GM12878 (cell line): ENCODE data around the gene BTBD9. TPM values are rescaled to one million over a fixed set of nuclear protein-coding genes. Genes with fewer than 3 reads are reported as not detected.

ENCODE experiments used
- ATAC-seq: fragments of 200-7000 bp; cut with Tn5 transposase; 3 replicates; pipeline ENCODE4 v1.9.1; 2020; ENCODE audit warnings: mild to moderate bottlenecking, moderate library complexity
- BruUV-seq: library from RNA; stranded (reverse); fragments of 400-500 nt; replicated peaks from 2 replicates; lab custom pipeline; 2021; lab: Mats Ljungman, UMichigan
- CTCF ChIA-PET: fragments of 300-600 bp; sonication (Branson Sonifier 250); formaldehyde crosslinking; extraction: SDS; loops from one replicate; lab custom pipeline; 2021; ENCODE audit warnings: inconsistent platforms; lab: Yijun Ruan, JAX
- POLR2A ChIA-PET: fragments of 350-600 bp; formaldehyde crosslinking; extraction: SDS; loops from one replicate; lab custom pipeline; 2021; ENCODE audit warnings: inconsistent platforms; lab: Charles Lee
- RAD21 ChIA-PET: fragments of 300-600 bp; sonication (Branson Sonifier 250); formaldehyde crosslinking; loops from one replicate; lab custom pipeline; 2023; ENCODE audit warnings: antibody characterized with exemption; ENCODE audit not compliant: unreplicated experiment; lab: Charles Lee
- SMC1A ChIA-PET: fragments of 300-600 bp; sonication (Branson Sonifier 250); formaldehyde crosslinking; loops from one replicate; lab custom pipeline; 2023; ENCODE audit not compliant: unreplicated experiment, uncharacterized antibody; lab: Charles Lee
- DNase-seq: peaks from one replicate; pipeline ENCODE4 v3.0.0-alpha.2; 2011; ENCODE audit warnings: low read depth, low spot score
- FAIRE-seq: peaks from 3 replicates; lab custom pipeline; 2011; peaks lifted over from hg19 to GRCh38; lab: Jason Lieb, UNC
- H2AFZ ChIP-seq: 2 replicates; pipeline ENCODE4 v1.6.0; 2011; ENCODE audit warnings: low read depth, low read length, control low read depth; ENCODE audit not compliant: control insufficient read depth
- H3K27ac ChIP-seq: 2 replicates; pipeline ENCODE4 v1.5.1; 2011; ENCODE audit warnings: control low read depth; ENCODE audit not compliant: control insufficient read depth, insufficient read depth
- H3K27me3 ChIP-seq, 2 experiments: replicated peaks in 1 of 2; 2 replicates each; pipeline versions ENCODE4 v1.6.0 to v1.6.1; 2011; ENCODE audit warnings: low read length in 1 of 2; ENCODE audit not compliant: control insufficient read depth in 2 of 2, insufficient read depth in 2 of 2
- H3K36me3 ChIP-seq, 2 experiments: 2 replicates each; pipeline ENCODE4 v1.5.1; 2011; ENCODE audit warnings: low read length in 1 of 2; ENCODE audit not compliant: control insufficient read depth in 2 of 2, insufficient read depth in 2 of 2
- H3K4me1 ChIP-seq: 2 replicates; pipeline ENCODE4 v1.6.1; 2011; ENCODE audit warnings: mild to moderate bottlenecking, low read length, moderate library complexity, mixed read lengths; ENCODE audit not compliant: control insufficient read depth, insufficient read depth
- H3K4me2 ChIP-seq: 2 replicates; pipeline ENCODE4 v1.6.0; 2011; ENCODE audit warnings: control low read depth; ENCODE audit not compliant: control insufficient read depth, insufficient read depth
- H3K4me3 ChIP-seq: fragments of 200-600 bp; sonication (generic); 2 replicates; pipeline ENCODE4 v1.5.1; 2016
- H3K79me2 ChIP-seq: 2 replicates; pipeline ENCODE4 v1.6.0; 2011; ENCODE audit warnings: low read length; ENCODE audit not compliant: control insufficient read depth, insufficient read depth
- H3K9ac ChIP-seq: 2 replicates; pipeline ENCODE4 v1.8.0; 2011; ENCODE audit warnings: low read length, control low read depth, mixed read lengths; ENCODE audit not compliant: control insufficient read depth, insufficient read depth
- H3K9me3 ChIP-seq: replicated peaks from 3 replicates; pipeline ENCODE4 v1.5.1; 2011; ENCODE audit warnings: mild to moderate bottlenecking, low read length; ENCODE audit not compliant: control insufficient read depth, insufficient read depth
- H4K20me1 ChIP-seq: 2 replicates; pipeline ENCODE4 v1.6.0; 2011; ENCODE audit not compliant: control insufficient read depth, insufficient read depth
- CHD2 ChIP-seq: IDR thresholded peaks from 2 replicates; pipeline ENCODE4 v1.6.1; 2011; ENCODE audit warnings: low read depth, low read length, improper control_type of control experiment, borderline replicate concordance
- HCFC1 ChIP-seq: fragments of 150-350 bp; IDR thresholded peaks from 2 replicates; pipeline ENCODE4 v1.6.1; 2014; ENCODE audit warnings: low read length
- HDGF ChIP-seq: fragments of 450-650 bp; IDR thresholded peaks from 2 replicates; pipeline ENCODE4 v1.6.1; 2016; ENCODE audit warnings: antibody characterized with exemption
- IKZF1 ChIP-seq: fragments of 450-650 bp; conservative IDR thresholded peaks from 2 replicates; pipeline ENCODE4 v1.6.1; 2017; ENCODE audit warnings: antibody characterized with exemption, mild to moderate bottlenecking
- NFYA ChIP-seq: IDR thresholded peaks from 2 replicates; pipeline ENCODE4 v1.6.1; 2011; ENCODE audit warnings: low read depth, mild to moderate bottlenecking, low read length, improper control_type of control experiment, borderline replicate concordance
- POLR2AphosphoS2 ChIP-seq: IDR thresholded peaks from 2 replicates; pipeline ENCODE4 v1.6.1; 2011; ENCODE audit warnings: low read depth, mild to moderate bottlenecking, low read length, improper control_type of control experiment, moderate library complexity
- SIX5 ChIP-seq: IDR thresholded peaks from 2 replicates; pipeline ENCODE4 v1.6.1; 2011; ENCODE audit warnings: mild to moderate bottlenecking, low read depth, low read length, moderate library complexity; ENCODE audit not compliant: severe bottlenecking
- TARDBP ChIP-seq: IDR thresholded peaks from 2 replicates; pipeline ENCODE4 v1.6.1; 2016; ENCODE audit warnings: borderline replicate concordance
- TBL1XR1 ChIP-seq: IDR thresholded peaks from 2 replicates; pipeline ENCODE4 v1.6.1; 2012; ENCODE audit warnings: low read depth, low read length, improper control_type of control experiment
- TCF12 ChIP-seq: IDR thresholded peaks from 2 replicates; pipeline ENCODE4 v1.6.1; 2011; ENCODE audit warnings: low read depth, mild to moderate bottlenecking, low read length
- WGBS: methylation state at CpG from one replicate; pipeline ENCODE4 v1.1.6; 2016; ENCODE audit warnings: low lambda C conversion rate; ENCODE audit not compliant: insufficient replicate concordance, insufficient coverage; ENCODE audit errors: missing lambda C conversion rate; 5-methylcytosine and 5-hydroxymethylcytosine counted together
- in situ Hi-C: fragments of 300-500 bp; cut with MboI; formaldehyde crosslinking; loops from 9 replicates; pipeline ENCODE4 v1.14.3; 2018; ENCODE audit warnings: mixed read lengths
- intact Hi-C: fragments of 100-400 bp; cut with micrococcal nuclease; formaldehyde crosslinking; loops from one replicate; pipeline ENCODE4 v1.14.2; 2022; ENCODE audit not compliant: unreplicated experiment
- polyA plus RNA-seq, 11 experiments: library from polyadenylated mRNA; depleted of rRNA in 4 of 11; unstranded in 6 of 11; stranded (reverse) in 5 of 11; fragments of >200 nt; fragmentation: Nextera tagmentation in 4 of 11; fragmentation: Illumina TruSeq in 1 of 11; extraction: Ambion mirVana in 4 of 11; extraction: Trizol in 1 of 11; gene quantifications; 1 replicate in 1 of 11; 2 replicates in 10 of 11; pipeline versions ENCODE4 v1.2.1 to v1.2.3, GENCODE V29; 2011 to 2016; ENCODE audit warnings: inconsistent platforms in 2 of 11, missing spikeins in 2 of 11, low read depth in 1 of 11
- total RNA-seq, 4 experiments: library from RNA; depleted of rRNA in 3 of 4; stranded (reverse); fragments of >200 nt in 3 of 4; fragmentation: Illumina TruSeq in 1 of 4; extraction: Trizol in 1 of 4; gene quantifications; 2 replicates each; pipeline versions ENCODE4 v1.2.1 to v1.2.3, GENCODE V29; 2013 to 2021
- TF ChIP-seq, protein P1 (sequence below): fragments of 450-650 bp; IDR thresholded peaks from 2 replicates; pipeline ENCODE4 v1.6.1; 2017; ENCODE audit warnings: mild to moderate bottlenecking, moderate library complexity
- TF ChIP-seq, protein P2 (sequence below): IDR thresholded peaks from 2 replicates; pipeline ENCODE4 v1.6.1; 2011; ENCODE audit warnings: low read depth, mild to moderate bottlenecking, low read length, moderate library complexity, borderline replicate concordance; ENCODE audit errors: extremely low read depth
- TF ChIP-seq, protein P3 (sequence below): fragments of 450-650 bp; IDR thresholded peaks from 2 replicates; pipeline ENCODE4 v1.6.1; 2017; ENCODE audit warnings: borderline replicate concordance
- TF ChIP-seq, protein P4 (sequence below): IDR thresholded peaks from 2 replicates; pipeline ENCODE4 v1.6.1; 2011; ENCODE audit warnings: borderline replicate concordance, low read depth, mild to moderate bottlenecking, moderate library complexity, mixed read lengths, low read length; ENCODE audit not compliant: insufficient read depth; ENCODE audit errors: extremely low read length
- TF ChIP-seq, protein P5 (sequence below): fragments of 450-650 bp; IDR thresholded peaks from 2 replicates; pipeline ENCODE4 v1.6.1; 2016; ENCODE audit warnings: mild to moderate bottlenecking

Gene BTBD9
- total and polyA plus RNA-seq, 10 of the 15 experiments (the other 5 are each of a cell fraction or from before 2014, with no cell fraction given), result 0.22 to 8.6 (median 4.6) TPM

DNA sequence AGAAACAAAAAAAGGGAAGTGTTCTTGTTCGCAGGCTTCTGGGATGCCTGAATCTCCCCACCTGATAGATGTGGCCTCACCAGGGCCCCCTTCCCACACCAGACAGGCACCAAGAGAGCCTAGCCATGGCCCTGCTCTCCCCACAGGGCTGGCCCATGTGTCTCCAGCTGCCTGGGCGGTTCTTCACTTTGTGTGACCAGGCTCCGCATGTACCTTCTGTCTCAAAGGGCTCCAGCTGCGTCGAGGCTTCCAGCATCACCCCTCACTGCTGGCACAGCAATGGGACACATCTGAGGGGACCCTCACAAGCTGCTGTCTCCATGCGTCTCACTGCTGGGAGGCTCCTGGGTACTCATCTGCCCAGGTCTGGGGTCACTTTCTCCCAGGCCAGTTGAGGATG lies 457.3 kb downstream of the BTBD9 start:
- Histone ChIP-seq H2AFZ (no peak overlapping the region), H3K4me1 (no peaks in the 10 kb centered on the region), H4K20me1 (no peaks in the 10 kb centered on the region), H3K27ac (no peak overlapping the region), H3K27me3 (no peaks in the 10 kb centered on the region), H3K4me3 (no peak overlapping the region), H3K79me2 (no peaks in the 10 kb centered on the region), H3K36me3 (no peaks in the 10 kb centered on the region), H3K9me3 (no peaks in the 10 kb centered on the region), H3K4me2 (no peak overlapping the region), H3K9ac (no peak overlapping the region)
- DNase-seq (no peak), FAIRE-seq (no peak), ATAC-seq (no peak)
- BruUV-seq, result no TSS peak
- ChIA-PET RAD21 (no interaction called here), POLR2A (no interaction called here), CTCF (no interaction called here), SMC1A (no interaction called here)
- TF ChIP-seq TARDBP (no peak), HDGF (no peak), CHD2 (no peak), TBL1XR1 (no peak), HCFC1 (no peak), TCF12 (no peak), POLR2AphosphoS2 (no peak), NFYA (no peak), IKZF1 (no peak), SIX5 (no peak)
- TF ChIP-seq, protein P1, sequence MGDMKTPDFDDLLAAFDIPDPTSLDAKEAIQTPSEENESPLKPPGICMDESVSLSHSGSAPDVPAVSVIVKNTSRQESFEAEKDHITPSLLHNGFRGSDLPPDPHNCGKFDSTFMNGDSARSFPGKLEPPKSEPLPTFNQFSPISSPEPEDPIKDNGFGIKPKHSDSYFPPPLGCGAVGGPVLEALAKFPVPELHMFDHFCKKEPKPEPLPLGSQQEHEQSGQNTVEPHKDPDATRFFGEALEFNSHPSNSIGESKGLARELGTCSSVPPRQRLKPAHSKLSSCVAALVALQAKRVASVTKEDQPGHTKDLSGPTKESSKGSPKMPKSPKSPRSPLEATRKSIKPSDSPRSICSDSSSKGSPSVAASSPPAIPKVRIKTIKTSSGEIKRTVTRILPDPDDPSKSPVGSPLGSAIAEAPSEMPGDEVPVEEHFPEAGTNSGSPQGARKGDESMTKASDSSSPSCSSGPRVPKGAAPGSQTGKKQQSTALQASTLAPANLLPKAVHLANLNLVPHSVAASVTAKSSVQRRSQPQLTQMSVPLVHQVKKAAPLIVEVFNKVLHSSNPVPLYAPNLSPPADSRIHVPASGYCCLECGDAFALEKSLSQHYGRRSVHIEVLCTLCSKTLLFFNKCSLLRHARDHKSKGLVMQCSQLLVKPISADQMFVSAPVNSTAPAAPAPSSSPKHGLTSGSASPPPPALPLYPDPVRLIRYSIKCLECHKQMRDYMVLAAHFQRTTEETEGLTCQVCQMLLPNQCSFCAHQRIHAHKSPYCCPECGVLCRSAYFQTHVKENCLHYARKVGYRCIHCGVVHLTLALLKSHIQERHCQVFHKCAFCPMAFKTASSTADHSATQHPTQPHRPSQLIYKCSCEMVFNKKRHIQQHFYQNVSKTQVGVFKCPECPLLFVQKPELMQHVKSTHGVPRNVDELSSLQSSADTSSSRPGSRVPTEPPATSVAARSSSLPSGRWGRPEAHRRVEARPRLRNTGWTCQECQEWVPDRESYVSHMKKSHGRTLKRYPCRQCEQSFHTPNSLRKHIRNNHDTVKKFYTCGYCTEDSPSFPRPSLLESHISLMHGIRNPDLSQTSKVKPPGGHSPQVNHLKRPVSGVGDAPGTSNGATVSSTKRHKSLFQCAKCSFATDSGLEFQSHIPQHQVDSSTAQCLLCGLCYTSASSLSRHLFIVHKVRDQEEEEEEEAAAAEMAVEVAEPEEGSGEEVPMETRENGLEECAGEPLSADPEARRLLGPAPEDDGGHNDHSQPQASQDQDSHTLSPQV, result no peak
- TF ChIP-seq, protein P2, sequence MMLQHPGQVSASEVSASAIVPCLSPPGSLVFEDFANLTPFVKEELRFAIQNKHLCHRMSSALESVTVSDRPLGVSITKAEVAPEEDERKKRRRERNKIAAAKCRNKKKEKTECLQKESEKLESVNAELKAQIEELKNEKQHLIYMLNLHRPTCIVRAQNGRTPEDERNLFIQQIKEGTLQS, result no peak
- TF ChIP-seq, protein P3, sequence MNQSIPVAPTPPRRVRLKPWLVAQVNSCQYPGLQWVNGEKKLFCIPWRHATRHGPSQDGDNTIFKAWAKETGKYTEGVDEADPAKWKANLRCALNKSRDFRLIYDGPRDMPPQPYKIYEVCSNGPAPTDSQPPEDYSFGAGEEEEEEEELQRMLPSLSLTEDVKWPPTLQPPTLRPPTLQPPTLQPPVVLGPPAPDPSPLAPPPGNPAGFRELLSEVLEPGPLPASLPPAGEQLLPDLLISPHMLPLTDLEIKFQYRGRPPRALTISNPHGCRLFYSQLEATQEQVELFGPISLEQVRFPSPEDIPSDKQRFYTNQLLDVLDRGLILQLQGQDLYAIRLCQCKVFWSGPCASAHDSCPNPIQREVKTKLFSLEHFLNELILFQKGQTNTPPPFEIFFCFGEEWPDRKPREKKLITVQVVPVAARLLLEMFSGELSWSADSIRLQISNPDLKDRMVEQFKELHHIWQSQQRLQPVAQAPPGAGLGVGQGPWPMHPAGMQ, result no peak
- TF ChIP-seq, protein P4, sequence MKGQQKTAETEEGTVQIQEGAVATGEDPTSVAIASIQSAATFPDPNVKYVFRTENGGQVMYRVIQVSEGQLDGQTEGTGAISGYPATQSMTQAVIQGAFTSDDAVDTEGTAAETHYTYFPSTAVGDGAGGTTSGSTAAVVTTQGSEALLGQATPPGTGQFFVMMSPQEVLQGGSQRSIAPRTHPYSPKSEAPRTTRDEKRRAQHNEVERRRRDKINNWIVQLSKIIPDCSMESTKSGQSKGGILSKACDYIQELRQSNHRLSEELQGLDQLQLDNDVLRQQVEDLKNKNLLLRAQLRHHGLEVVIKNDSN, result no peak
- TF ChIP-seq, protein P5, sequence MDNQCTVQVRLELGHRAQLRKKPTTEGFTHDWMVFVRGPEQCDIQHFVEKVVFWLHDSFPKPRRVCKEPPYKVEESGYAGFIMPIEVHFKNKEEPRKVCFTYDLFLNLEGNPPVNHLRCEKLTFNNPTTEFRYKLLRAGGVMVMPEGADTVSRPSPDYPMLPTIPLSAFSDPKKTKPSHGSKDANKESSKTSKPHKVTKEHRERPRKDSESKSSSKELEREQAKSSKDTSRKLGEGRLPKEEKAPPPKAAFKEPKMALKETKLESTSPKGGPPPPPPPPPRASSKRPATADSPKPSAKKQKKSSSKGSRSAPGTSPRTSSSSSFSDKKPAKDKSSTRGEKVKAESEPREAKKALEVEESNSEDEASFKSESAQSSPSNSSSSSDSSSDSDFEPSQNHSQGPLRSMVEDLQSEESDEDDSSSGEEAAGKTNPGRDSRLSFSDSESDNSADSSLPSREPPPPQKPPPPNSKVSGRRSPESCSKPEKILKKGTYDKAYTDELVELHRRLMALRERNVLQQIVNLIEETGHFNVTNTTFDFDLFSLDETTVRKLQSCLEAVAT, result no peak
- in situ Hi-C loops, result no loop called here
- WGBS, result 82% methylated on average over 6 of the region's 6 CpGs
- intact Hi-C loops, result no loop called here
